GM18505 (cell line): ENCODE results near the gene RBP2.

Source experiments
- ATAC-seq: cut with Tn5 transposase; IDR thresholded peaks from one replicate; pipeline ENCODE4 v1.9.1; 2021; ENCODE audit not compliant: unreplicated experiment
- POLR2A ChIP-seq: IDR thresholded peaks from 4 replicates; pipeline ENCODE4 v1.6.1; 2011; ENCODE audit warnings: borderline replicate concordance; ENCODE audit not compliant: insufficient read depth, insufficient read length; ENCODE audit errors: extremely low read depth

Gene RBP2

DNA sequence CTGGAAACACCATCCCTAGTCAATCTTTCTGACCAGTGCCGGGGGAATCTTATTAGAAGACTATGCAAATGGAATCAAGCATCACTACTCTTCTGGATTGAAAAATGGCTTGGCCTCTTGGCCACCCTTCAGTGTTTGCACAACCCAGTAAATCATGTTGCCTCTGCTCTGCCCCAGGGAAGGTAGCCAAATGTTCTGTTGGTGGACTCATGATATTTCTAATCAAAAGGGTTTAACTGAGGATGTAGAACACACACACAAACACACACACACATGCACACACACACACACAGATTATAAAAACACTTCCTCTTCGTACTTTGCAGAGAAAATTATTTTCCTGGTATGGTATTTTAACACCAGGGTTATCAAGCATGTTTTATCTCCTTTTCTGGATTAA lies 7.9 kb downstream of the RBP2 start:
- no peak for ATAC-seq
- TF ChIP-seq POLR2A: no peak

DNA sequence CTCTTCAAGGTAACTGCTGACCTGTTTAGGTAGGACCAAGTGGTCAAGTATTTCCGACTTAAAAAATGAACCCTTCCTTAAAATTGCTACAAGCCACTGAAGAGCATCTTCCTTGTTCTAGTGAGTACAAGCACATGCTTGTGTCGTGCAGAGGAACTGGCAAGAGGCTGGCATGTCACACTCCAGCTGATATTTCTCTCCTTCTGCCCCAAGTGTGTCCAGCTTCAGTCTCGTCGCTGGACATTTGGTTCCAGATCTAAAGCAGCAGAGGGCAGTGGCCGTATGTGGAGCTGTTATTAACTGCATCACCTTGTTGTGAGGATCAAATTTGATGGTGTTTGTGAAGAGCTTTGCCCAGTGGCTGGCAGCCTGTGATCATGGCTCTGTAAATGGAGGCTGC lies 10.0 kb downstream of the RBP2 start:
- no peak for ATAC-seq
- TF ChIP-seq POLR2A: no peak

DNA sequence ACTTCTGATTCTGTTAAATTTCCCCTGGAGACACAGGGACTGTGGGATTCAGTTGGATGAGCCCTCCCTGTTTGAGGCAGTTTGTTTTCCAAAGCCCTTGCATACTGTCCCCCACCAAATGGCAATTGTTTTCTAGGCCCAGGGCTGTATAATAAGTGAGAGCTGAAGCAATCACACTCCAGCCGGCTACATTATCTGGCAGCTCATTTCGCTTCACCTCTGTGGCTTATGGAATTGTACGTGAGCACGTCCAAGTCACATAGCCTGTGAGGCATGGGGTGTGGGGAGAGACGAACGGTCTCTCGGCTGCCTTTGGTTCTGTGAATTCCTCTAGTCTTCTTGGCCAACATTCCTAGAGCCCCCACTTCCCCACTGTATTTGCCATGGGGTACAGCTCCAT lies 10.7 kb downstream of the RBP2 start:
- ATAC-seq: no peak
- no peak for TF ChIP-seq POLR2A

DNA sequence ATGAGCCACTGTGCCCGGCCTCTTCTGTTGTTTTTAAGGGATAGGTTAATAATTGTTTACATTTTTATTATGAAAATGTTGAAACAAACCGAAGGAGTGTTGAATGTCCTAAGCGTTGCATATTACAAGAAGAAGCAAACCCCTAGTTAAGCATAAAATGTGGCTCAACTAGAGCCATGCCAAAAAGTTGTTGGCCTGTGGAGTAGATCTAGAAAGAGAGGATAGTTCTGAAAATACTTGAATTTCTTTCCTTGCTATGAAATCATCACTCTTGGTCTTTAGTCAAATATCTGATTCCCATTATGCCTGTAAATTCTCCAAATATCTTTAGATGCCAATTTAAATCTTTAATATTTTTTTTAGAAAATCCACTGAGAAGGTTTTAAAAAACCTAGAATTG lies 12.8 kb downstream of the RBP2 start:
- no peak for ATAC-seq

DNA sequence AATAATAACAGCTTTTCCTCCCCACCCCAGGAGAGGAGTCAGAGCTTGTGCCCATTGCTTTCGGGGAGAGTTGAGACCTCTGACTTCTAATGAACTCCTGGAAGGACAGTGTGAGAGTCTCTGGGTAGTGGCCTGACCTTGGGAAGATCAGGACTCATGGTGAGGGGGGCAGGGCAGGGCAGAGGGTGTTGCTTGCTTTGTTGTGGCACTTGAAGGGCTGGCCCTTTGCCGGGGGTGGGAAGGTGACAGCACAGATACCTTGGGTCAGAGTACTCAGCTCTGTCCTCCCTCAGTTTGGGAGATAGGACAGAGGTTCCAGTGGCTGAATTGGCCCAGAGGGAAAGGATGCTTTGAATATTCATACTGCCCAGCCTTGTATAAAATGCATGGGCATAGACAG lies 15.8 kb downstream of the RBP2 start:
- no peak for TF ChIP-seq POLR2A
- ATAC-seq: no peak

More for the DNA sequence above, 12.8 kb downstream of the RBP2 start:
- TF ChIP-seq POLR2A: no peak

DNA sequence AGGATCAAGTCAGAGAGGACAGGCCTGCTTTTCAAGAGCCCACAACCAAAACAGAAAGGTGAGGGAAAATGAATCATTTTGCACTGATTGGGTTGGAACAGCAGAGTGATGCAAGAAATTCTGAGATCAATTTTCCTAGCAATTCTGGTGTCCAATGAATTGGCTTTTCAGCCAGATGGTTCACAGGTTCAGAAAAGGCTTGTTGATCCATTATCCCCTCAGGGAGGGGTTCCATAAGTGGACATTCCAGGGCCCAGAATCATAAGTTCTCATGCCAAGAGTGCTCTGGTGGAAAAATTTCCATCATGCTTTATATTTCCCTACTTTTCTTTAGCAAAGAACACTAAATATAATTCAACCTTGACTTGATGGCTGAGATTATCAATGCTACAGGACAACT lies 16.2 kb downstream of the RBP2 start:
- TF ChIP-seq POLR2A: no peak
- ATAC-seq: no peak

DNA sequence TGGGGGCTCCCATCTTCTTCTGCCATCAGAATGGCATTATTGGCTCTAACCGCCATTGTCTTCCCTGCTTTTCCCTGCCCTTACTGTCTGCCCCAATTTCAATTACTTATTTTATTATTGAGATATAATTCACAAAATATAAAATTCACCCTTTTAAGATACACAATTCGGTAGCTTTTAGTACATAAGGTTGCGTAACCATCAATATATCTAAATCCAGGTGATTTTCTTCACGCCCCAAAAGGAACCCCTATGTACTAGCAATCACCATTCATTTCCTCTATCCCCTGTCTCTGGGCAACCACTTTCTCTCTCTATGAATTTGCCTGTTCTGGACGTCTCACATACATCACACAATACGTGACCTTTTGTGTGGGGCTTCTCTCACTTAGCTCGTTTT lies 18.0 kb downstream of the RBP2 start:
- no peak for TF ChIP-seq POLR2A
- no peak for ATAC-seq

DNA sequence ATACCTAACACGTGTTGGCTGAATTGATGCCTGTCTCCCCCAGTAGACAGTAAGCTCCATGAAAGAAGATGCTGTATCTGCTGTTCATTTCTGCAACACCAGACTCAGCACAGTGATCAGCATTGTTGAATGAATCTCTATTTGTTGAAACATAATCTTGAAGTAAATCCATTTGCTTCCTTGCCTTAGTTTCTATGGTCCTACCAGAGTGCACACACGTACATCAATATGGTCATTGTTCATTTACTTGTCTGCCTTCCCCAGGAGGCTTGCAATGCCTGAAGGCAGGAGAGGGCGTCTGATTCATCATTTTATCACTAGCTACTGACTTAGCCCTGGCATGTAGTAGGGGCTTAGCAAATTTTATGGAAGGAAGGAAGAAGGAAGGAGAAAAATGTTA lies 19.2 kb downstream of the RBP2 start:
- ATAC-seq: no peak
- TF ChIP-seq POLR2A: no peak

DNA sequence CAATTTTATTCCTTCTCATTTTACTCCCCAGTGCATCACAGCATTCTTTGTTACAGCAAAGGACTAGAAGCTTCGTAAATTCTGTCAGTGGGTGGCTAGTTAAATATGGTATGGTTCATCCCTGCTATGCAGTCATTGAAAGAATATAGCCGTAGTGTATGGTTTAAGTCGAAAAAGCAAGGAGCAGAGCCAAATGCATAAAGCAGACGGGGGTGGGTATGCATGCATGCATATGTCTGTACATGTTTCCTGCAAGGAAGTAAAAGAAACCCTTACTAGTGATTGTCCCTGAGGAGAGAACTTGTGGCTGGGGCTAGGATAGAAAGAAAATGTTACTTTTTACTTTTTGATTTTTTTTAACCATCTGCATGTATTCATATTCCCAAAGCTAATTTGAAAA lies 19.9 kb downstream of the RBP2 start:
- no peak for TF ChIP-seq POLR2A
- no peak for ATAC-seq

DNA sequence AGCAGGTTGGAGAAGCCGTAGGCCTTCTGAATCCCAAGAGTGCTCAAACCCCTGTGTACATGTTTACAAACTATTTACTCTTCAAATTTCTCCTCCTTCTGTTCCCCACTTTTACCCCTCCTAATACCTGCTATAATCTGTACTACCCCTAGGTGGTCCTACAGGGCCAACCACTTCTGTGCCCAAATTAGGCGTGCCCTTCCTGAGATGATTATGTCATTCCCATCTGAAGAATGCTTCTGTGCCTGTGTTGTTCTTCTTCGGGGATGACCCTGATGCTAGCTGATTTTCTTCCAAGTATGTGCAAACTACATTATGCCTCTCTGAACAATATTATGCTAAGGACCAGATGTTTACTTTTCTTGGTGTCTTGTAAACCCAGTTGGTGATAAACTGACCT lies 20.5 kb downstream of the RBP2 start:
- no peak for TF ChIP-seq POLR2A
- no peak for ATAC-seq

DNA sequence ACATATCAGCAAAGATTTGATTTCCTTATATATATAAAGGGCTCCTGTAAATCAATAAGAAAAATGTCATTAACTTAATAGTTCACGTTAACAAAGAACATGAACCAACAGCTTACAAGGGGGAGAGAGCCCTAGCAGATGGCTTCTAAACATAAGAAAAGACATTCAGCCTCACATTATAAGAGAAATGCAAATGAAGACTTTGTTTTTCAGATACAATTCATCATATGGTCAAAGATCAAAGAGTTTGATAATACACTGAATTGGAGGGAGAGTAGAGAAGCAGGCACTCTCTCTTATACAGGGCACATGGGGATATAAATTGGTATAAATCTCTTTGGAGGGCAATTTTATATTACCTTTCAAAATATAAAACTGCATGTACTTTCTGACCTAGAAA lies 21.1 kb downstream of the RBP2 start:
- no peak for TF ChIP-seq POLR2A
- ATAC-seq: no peak

DNA sequence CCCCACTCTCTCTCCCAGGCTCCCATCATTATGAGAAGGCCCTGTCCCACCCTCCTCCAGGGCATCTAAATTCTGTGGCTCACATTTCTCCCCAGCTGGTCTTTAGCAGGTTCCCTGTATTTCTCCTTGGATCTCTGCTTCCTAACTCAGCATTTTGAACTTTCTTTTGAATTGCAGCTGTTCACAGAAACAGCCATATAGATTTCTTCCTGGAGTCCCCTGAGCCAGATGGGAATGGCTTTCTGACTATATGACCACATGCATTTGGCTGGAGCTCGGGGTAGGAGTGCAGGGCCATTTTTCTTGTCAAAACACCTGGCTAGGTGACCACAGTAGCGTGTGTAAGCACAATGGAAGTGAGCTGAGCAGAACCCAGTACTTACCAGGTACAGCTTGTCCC lies 22.0 kb downstream of the RBP2 start:
- TF ChIP-seq POLR2A: no peak
- ATAC-seq: no peak

DNA sequence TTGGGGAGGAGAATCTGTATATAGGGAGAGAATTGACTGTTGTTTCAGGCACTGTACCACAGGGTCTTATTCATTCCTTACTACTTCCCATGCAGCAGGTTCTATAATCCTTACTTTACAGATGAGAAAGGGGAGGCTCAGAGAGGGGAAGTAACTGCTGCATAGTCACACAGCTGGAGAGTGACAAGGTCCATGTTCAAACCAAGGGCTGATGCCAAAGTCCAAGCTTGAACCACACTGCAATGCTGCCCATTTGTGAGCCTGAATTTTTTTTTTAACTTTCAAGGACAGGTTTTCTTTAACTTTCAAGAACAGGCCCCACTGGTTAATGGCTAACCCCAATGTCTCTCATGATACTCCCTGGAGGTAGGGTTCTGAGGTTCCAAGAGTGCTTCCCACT lies 26.2 kb downstream of the RBP2 start:
- no peak for ATAC-seq

DNA sequence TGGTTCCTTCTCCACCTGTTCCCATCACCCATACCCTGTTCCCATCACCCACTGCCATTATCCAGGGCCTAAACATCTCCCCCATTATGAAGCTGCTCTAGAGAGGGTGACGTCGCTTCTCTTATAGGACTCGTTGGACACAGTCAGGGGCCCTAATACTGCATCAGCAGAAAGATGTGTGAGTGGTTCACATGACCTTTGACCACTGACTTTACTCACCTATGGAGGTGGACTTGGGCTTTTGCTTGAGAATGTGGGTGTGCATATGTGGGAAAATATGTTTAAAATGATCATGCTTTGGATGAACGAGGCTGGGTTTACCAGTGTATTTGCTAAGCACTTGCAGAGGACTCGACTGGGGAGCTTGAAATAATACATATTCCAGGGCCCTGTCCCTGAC lies 26.8 kb downstream of the RBP2 start:
- no peak for TF ChIP-seq POLR2A
- no peak for ATAC-seq

More for the DNA sequence above, 26.2 kb downstream of the RBP2 start:
- no peak for TF ChIP-seq POLR2A

DNA sequence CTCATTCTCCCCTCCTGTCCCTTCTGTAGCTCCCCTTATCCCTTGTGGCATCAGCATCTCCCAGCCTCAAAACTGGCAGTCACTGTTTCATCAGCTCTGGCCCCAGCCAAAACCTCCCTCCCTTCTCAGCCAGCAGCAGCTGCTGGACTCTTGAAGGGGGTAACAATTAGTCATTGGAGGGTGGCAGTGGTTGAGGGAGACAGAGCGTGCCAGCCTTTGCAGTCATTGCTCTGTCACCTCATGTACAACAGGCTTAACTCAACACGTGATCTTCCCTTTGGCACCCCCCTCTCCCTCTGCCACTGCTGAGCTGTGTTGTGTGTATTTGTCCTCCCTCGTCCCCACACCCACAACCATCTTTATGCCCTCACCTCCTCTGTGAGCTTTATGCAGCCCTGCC lies 28.2 kb downstream of the RBP2 start:
- TF ChIP-seq POLR2A: no peak
- no peak for ATAC-seq
